Keratinocyte (primary cell): Measurements from ENCODE around the gene RDX.

Experiments used
- EZH2 ChIP-seq: IDR thresholded peaks from one replicate; pipeline ENCODE4 v1.6.1; 2012; ENCODE audit warnings: inconsistent platforms, mild to moderate bottlenecking, low read length, moderate library complexity
- TF ChIP-seq, protein P1 (sequence below), 3 experiments: IDR thresholded peaks in 1 of 3; conservative IDR thresholded peaks in 1 of 3; optimal IDR thresholded peaks in 1 of 3; 2 replicates in 2 of 3; 3 replicates in 1 of 3; pipeline versions ENCODE3 to v1.5.1; 2011; ENCODE audit warnings: low read length in 3 of 3, mild to moderate bottlenecking in 3 of 3, moderate library complexity in 2 of 3, control low read depth in 1 of 3, inconsistent platforms in 1 of 3; ENCODE audit not compliant: insufficient read depth in 2 of 3; ENCODE audit errors: extremely low read depth in 1 of 3

DNA sequence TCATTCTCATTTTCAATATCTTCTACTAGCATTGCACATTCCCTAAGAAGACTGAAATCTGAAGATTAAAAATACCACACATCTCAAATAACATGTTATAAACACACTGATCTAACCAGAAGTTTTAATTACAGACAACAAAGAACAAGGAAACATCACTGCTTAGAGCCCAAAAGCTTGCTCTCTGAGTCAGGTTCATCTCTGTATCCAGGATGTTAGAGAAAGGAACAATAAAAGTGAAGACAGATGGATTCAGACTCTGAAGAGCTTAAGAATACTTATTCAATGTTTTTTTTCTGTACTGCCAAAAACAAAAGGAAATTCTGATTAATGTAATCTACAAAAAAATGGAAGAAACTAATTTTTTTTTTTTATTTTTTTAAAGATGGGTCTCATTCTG, 16.5 kb downstream of the RDX start:
- TF ChIP-seq, protein P1, sequence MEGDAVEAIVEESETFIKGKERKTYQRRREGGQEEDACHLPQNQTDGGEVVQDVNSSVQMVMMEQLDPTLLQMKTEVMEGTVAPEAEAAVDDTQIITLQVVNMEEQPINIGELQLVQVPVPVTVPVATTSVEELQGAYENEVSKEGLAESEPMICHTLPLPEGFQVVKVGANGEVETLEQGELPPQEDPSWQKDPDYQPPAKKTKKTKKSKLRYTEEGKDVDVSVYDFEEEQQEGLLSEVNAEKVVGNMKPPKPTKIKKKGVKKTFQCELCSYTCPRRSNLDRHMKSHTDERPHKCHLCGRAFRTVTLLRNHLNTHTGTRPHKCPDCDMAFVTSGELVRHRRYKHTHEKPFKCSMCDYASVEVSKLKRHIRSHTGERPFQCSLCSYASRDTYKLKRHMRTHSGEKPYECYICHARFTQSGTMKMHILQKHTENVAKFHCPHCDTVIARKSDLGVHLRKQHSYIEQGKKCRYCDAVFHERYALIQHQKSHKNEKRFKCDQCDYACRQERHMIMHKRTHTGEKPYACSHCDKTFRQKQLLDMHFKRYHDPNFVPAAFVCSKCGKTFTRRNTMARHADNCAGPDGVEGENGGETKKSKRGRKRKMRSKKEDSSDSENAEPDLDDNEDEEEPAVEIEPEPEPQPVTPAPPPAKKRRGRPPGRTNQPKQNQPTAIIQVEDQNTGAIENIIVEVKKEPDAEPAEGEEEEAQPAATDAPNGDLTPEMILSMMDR (optimal IDR thresholded peaks at IDR 0.05 in 1 of 3, IDR thresholded peaks at IDR 0.05 in 1 of 3, conservative IDR thresholded peaks at IDR 0.05 in 1 of 3; ENCODE audit: extremely low read depth in 1 of 3, insufficient read depth in 2 of 3, low read length in 3 of 3): no peak
- no peak for TF ChIP-seq EZH2
